Activated CD8-positive, alpha-beta memory T cell treated with anti-CD3 and anti-CD28 coated beads for 36 hours (primary cell): ENCODE data around the gene KCTD19. TPM values are rescaled to one million over a fixed set of nuclear protein-coding genes. Genes with fewer than 3 reads are reported as not detected.

ENCODE experiments used
- CTCF ChIA-PET: fragments of 350-600 bp; sonication (Branson Sonifier 250); formaldehyde crosslinking; loops from one replicate; lab custom pipeline; 2021; ENCODE audit warnings: antibody characterized with exemption; lab: Charles Lee
- POLR2A ChIA-PET: fragments of 350-600 bp; sonication (Branson Sonifier 250); formaldehyde crosslinking; loops from one replicate; lab custom pipeline; 2021; ENCODE audit warnings: antibody characterized with exemption; lab: Charles Lee
- total RNA-seq, 2 experiments: library from RNA; stranded (reverse); gene quantifications; one replicate each; pipeline ENCODE4 v1.2.3, GENCODE V29; 2021

The KCTD19 gene
- total RNA-seq, 2 experiments from 2014 or later: 1.4 to 1.5 TPM

DNA sequence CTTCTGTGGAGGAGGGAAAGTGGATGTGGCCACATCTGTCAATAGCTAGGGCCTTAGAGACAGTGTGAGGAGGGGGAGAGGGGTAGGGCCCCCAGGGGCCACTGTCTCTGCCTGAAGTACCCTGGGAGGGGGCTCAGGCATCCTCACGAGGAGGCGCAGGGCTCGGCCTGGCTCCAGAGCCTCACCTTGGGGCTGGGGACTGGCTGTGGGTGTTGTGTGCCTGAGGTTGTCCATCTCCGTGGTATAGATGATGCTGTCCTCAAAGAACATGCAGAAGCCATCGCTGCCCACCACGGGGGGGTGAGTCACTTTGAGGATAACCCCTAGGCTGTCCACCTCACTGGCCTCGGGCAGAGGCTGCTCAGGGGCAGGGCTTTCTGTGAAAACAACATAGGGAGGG, 35.1 kb downstream of the KCTD19 start:
- CTCF ChIA-PET: no interaction called here

DNA sequence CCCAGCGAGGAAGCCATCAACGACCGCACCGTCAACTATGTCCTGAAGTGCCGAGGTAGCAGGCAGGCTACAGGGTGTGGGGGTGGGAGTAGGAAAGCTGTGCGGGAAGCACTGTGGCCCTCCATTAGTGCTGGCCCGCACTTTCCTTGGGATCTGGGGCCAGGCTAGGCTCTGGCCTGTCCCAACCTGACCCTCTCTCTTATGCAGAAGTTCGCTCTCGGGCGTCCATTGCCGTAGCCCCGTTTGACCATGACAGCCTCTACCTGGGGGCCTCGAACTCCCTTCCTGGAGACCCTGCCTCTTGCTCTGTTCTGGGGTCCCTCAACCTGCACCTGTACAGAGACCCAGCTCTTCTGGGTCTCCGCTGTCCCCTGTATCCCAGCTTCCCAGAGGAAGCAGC, 38.6 kb downstream of the KCTD19 start:
- ChIA-PET CTCF (no interaction called here), POLR2A (no interaction called here)

More for the DNA sequence above, 35.1 kb downstream of the KCTD19 start:
- POLR2A ChIA-PET: no interaction called here

- ChIA-PET POLR2A (interaction anchor here (1.0 kb wide), 1 partner anchor 79 kb away, joined by 3 read pairs; no protein-coding TSS in a partner anchor), CTCF (no interaction called here)
Observed at GRCh38 chr16:67286441-67287235, 39.9 kb downstream of the KCTD19 start.

DNA sequence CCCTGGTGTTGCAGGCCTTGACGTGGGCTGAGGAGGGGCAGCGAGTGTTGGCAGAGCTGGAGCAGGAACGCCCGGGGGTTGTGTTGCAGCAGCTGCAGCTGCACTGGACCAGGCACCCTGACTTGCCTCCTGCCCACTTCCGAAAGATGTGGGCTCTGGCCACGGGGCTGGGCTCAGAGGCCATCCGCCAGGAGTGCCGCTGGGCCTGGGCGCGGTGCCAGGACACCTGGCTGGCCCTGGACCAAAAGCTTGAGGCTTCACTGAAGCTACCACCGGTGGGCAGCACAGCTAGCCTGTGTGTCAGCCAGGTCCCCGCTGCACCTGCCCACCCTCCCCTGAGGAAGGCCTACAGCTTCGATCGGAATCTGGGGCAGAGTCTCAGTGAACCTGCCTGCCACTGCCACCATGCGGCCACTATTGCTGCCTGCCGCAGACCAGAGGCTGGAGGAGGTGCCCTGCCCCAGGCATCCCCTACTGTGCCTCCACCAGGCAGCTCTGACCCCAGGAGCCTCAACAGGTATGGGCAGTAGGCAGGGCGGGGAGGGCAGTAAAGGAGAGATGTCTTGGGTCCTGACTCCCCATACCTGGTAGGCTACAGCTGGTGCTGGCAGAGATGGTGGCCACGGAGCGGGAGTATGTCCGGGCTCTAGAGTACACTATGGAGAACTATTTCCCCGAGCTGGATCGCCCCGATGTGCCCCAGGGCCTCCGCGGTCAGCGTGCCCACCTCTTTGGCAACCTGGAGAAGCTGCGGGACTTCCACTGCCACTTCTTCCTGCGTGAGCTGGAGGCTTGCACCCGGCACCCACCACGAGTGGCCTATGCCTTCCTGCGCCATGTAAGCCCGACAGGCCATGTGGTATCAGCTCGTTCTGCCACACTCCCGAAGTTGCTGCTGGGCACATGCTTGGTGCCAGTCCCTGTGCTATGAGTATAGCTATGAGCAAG, 41.6 kb downstream of the KCTD19 start:
- POLR2A ChIA-PET: no interaction called here
- CTCF ChIA-PET: interaction anchor here (0.7 kb wide), 1 partner anchor 54 kb away, joined by 5 read pairs; no protein-coding TSS in a partner anchor

DNA sequence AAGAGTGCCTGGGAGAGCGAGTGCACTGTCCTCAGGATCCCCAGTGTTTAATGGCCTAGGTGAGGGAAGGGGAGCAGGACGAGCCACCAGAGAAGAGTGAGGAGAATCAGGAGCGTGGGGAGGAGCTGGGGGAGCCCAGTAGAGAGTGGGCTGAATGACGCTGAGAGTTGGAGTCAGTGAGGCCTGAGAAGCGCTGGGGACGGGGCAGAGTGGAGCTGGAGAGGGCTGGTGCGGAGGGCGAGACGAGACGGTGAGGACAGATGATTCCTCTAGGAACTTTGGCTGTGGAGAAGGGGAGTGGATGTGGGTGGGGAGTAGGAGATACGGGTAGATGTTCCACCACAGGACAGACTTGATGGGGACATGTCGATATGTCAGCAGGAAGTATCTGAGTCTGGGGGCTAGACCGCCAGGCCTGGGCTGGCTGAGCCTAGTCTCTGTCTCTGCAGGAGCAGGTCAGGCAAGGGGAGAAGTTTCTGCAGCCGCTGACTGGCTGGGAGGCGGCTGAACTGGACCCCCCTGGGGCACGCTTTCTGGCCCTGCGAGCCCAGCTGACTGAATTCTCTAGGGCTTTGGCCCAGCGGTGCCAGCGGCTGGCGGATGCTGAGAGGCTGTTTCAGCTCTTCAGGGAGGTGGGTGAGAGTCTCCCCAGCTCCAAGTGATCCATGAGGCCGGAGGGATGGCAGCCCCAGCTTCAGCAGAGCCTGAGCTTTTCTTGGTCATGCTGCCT, 42.5 kb downstream of the KCTD19 start:
- ChIA-PET POLR2A (no interaction called here), CTCF (interaction anchor here (0.7 kb wide), 1 partner anchor 55 kb away, joined by 5 read pairs; no protein-coding TSS in a partner anchor)

DNA sequence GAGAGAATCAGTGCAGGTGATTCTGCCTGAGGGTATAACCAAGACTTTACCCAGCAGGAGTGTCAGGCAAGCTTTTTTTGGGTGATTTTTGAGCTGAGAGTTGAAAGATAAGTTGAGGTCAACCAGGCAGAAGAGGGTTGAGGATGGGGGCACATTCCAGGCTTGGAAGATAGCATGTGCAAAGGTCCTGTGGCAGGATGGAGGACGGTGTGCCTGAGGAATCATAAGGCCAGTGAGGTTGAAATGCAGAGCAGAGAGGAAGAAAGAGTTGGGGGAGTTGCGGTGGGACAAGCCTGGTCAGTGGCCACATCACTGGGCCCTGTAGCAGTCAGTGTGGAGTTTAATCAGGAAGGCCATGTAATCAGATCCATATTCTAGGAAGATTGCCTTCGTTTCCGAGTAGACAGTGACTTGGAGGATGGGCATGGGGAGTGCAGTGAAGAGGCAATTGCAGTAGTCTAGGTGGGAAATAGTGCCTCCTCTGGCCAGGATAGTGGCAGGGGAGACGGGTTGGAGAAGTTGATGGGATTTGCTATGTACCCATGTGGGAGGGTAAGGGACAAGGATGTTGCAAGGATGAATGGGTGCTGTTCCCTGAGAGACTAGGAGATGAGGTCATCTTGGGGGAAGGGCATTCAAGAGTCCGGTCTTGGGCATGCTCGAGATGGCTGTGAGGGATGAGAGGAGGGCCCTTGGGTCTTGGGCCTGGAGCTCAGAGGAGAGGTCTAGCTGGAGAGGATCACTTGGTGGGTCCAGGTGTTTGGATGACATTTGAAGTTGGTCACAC, 43.3 kb downstream of the KCTD19 start:
- ChIA-PET CTCF (interaction anchor here (0.6 kb wide), 1 partner anchor 64 kb away, joined by 3 read pairs; no protein-coding TSS in a partner anchor), POLR2A (no interaction called here)

DNA sequence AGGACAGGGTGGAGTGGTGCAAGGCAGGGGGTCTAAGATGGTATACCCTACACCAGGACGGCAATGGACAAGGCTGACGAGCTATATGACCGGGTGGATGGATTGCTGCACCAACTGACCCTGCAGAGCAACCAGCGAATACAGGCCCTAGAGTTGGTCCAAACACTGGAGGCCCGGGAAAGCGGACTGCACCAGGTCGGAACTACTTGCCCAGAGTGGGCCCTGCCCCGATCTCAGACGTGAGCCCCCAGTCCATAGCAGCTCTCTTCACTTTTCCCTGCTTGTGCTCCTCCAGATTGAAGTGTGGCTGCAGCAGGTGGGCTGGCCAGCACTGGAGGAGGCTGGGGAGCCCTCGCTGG, 44.1 kb downstream of the KCTD19 start:
- ChIA-PET CTCF (interaction anchor here (0.5 to 1.1 kb wide), 3 partner anchors 22 to 759 kb away, joined by 3 to 5 read pairs (median 3); no protein-coding TSS in a partner anchor), POLR2A (no interaction called here)

- POLR2A ChIA-PET: no interaction called here
- CTCF ChIA-PET: interaction anchor here (0.5 to 1.7 kb wide), 6 partner anchors 9 to 760 kb away, joined by 3 to 5 read pairs (median 4); no protein-coding TSS in a partner anchor
Observed at GRCh38 chr16:67281536-67282446, 44.8 kb downstream of the KCTD19 start.

GRCh38 chr16:67280090-67281015, 46.2 kb downstream of the KCTD19 start:
- CTCF ChIA-PET: interaction anchor here (0.9 to 1.7 kb wide), 7 partner anchors 9 to 202 kb away, joined by 3 to 5 read pairs (median 3); partner anchors contain the start of genes KCTD19 and LRRC36
- POLR2A ChIA-PET: no interaction called here

DNA sequence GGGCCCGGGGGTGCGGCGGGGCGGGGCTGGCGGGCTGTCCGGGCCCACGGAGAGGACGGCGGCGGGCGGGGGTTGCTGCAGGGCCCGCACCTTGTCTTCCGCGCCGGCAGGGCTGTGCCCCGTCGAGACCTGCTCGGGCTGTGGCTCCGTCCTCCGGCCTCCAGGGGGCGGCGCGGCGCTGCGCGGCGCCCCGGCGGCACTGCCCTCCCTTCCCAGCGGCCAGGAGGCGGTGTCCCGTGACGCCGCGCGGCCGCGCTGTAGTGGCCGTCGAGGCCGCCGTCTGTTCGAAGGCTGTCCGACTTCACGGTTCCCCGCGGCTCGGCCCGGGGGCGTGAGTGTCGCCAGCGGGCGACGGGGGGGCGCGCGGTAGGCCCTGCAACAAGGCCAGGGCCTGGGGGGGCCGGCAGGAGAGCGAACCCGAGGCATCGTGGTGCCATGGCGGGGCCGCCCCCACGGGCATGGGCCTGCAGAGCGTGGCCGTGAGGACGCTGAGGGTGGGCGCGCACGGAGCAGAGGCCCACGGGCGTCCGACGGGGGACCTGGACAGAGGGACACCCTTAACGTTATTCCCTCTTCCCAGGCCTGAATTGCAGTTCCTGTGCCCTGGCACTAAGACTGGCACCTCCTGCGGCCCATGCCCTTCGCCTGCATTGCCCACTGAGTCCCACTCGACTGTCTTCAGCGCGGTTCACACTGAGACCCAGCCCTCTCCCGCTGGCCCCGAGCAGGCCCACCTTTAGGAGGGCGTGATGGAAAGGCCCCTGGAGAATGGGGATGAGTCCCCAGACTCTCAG, 47.0 kb downstream of the KCTD19 start, which contains the start of gene PLEKHG4:
PLEKHG4 (plus strand) TSS at position 237 of the 794 bp plus-strand sequence; CDS start at position 750, 513 bp downstream.
- ChIA-PET POLR2A (no interaction called here), CTCF (interaction anchor here (0.9 to 1.4 kb wide), 11 partner anchors 9 to 203 kb away, joined by 3 to 7 read pairs (median 3); partner anchors contain the start of genes FHOD1, KCTD19 and LRRC36)

GRCh38 chr16:67278773-67279295, 47.7 kb downstream of the KCTD19 start:
- ChIA-PET CTCF (interaction anchor here (0.5 to 1.4 kb wide), 13 partner anchors 8 to 149 kb away, joined by 3 to 7 read pairs (median 3); partner anchors contain the start of genes FHOD1 and TMEM208), POLR2A (interaction anchor here (1.2 kb wide), 2 partner anchors 18 to 51 kb away, joined by 3 to 4 read pairs; no protein-coding TSS in a partner anchor)

DNA sequence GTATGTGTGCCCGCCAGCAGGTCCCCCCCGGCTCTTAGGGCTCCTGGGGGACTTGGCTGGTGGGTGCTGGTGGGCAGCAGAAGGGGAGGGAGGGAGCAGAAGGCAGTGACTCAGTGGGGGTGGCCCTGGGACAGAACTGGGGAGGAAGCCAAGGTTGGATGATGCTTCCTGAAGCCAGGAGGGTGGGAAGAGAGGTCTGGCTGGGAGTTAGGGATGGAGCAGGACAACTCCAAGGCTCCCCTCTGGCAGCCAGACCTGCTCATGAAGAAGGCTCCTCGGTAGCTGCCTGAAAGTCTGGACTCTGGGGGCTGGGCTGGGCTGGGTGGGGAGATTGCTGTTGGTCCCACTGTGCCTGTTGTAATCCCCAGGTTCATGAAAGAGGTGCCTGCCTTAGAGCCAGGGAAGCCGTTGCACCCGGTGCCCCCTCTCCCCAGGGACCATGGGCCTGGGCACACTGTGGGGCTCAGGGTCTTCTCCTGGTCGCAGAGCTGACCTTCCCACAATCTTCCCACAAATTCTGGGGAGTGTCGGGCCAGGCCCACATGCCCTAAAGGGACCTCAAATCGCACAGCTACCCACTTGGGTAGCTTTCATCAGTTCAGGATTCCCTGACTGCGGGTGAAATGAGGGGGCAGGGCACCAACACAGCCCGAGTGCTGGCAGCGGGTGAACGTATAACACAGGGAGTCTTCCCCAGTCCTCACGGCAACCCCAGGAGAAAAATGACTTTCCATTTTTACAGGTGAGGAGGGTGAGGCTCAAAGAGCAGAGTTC, 48.4 kb downstream of the KCTD19 start:
- POLR2A ChIA-PET: interaction anchor here (1.0 to 1.2 kb wide), 3 partner anchors 14 to 51 kb away, joined by 3 to 4 read pairs (median 4); no protein-coding TSS in a partner anchor
- CTCF ChIA-PET: interaction anchor here (0.5 to 1.4 kb wide), 15 partner anchors 8 to 150 kb away, joined by 3 to 7 read pairs (median 3); partner anchors contain the start of genes FHOD1 and TMEM208

DNA sequence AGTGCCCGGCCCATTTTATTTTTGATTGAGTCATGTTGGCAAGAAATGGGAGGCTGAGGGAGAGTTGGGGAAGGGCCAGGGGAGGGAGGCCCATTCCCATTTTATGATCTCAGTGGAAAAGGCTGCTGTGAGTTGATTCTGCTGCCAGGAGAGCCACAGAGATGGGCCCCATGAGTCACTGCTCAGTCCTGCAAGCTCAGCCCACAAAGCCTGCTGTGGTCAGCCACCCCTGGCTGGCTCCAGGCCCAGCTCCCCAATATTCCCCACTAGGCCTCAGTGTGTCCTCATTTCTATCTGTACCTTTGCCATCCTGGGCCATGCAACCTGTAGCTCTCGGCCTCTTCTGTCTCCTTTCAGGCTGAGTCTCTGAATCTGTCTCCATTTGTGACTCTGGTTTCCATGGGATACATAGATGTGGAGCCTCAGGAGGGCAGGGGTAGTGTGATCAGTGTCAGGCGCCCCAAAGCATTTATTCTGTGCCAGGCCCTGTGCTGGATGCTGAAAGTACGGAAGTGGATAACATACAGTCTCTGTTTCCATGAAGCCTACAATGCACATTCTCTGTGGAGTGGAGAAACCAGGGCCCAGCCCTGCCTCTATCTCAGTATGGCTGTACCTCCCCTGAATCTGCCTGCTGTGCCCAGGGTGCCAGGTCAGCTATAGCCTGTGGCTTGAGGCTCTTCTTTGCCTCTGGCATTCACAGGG, 49.1 kb downstream of the KCTD19 start:
- CTCF ChIA-PET: interaction anchor here (0.8 to 1.4 kb wide), 3 partner anchors 16 to 122 kb away, joined by 3 to 4 read pairs (median 3); no protein-coding TSS in a partner anchor
- POLR2A ChIA-PET: interaction anchor here (1.0 to 1.2 kb wide), 2 partner anchors 14 to 50 kb away, joined by 3 to 4 read pairs; no protein-coding TSS in a partner anchor
